Subcutaneous adipose tissue (tissue), 4 donors: ENCODE measurements around the gene POMT1. TPM values are rescaled to one million over a fixed set of nuclear protein-coding genes. Genes with fewer than 3 reads are reported as not detected.

Source experiments
- CTCF ChIP-seq: fragments of 450-650 bp; IDR thresholded peaks from one replicate; pipeline ENCODE4 v1.5.1; 2016; ENCODE audit warnings: low read depth, mild to moderate bottlenecking, control low read depth, antibody characterized with exemption, moderate library complexity
- total RNA-seq, 4 donors: library from RNA; depleted of rRNA; stranded (reverse); fragments of >200 nt; gene quantifications; one replicate each; pipeline ENCODE4 v1.1.0, GENCODE V29; 2016

Gene POMT1
- total RNA-seq, 4 donors from 2014 or later, result 17.0 to 54.3 (median 27.1) TPM

- no peak for TF ChIP-seq CTCF
Observed at GRCh38 chr9:131484560-131485185, 18.0 kb upstream of the POMT1 start.

- no peak for TF ChIP-seq CTCF
Observed at GRCh38 chr9:131485206-131485605, 17.5 kb upstream of the POMT1 start.

- TF ChIP-seq CTCF, result no peak
Observed at GRCh38 chr9:131485728-131486422, 16.8 kb upstream of the POMT1 start.

GRCh38 chr9:131487001-131487400 is 15.7 kb upstream of the POMT1 start:
- no peak for TF ChIP-seq CTCF

GRCh38 chr9:131487621-131488031 is 15.1 kb upstream of the POMT1 start:
- TF ChIP-seq CTCF, result no peak

- no peak for TF ChIP-seq CTCF
Observed at GRCh38 chr9:131490514-131490913, 12.2 kb upstream of the POMT1 start.

- no peak for TF ChIP-seq CTCF
Observed at GRCh38 chr9:131491001-131491710, 11.6 kb upstream of the POMT1 start.
